CMK (cell line): ENCODE data around the gene MMRN1.
"Not testable (repeated sequence)": the region's sequence is repeated elsewhere in the genome, so short reads cannot be mapped to it uniquely, and the experiment has no call there.

Experiments
- DNase-seq: peaks from one replicate; pipeline ENCODE4 v3.0.0-alpha.2; 2010; ENCODE audit warnings: low read depth

MMRN1 gene, protein sequence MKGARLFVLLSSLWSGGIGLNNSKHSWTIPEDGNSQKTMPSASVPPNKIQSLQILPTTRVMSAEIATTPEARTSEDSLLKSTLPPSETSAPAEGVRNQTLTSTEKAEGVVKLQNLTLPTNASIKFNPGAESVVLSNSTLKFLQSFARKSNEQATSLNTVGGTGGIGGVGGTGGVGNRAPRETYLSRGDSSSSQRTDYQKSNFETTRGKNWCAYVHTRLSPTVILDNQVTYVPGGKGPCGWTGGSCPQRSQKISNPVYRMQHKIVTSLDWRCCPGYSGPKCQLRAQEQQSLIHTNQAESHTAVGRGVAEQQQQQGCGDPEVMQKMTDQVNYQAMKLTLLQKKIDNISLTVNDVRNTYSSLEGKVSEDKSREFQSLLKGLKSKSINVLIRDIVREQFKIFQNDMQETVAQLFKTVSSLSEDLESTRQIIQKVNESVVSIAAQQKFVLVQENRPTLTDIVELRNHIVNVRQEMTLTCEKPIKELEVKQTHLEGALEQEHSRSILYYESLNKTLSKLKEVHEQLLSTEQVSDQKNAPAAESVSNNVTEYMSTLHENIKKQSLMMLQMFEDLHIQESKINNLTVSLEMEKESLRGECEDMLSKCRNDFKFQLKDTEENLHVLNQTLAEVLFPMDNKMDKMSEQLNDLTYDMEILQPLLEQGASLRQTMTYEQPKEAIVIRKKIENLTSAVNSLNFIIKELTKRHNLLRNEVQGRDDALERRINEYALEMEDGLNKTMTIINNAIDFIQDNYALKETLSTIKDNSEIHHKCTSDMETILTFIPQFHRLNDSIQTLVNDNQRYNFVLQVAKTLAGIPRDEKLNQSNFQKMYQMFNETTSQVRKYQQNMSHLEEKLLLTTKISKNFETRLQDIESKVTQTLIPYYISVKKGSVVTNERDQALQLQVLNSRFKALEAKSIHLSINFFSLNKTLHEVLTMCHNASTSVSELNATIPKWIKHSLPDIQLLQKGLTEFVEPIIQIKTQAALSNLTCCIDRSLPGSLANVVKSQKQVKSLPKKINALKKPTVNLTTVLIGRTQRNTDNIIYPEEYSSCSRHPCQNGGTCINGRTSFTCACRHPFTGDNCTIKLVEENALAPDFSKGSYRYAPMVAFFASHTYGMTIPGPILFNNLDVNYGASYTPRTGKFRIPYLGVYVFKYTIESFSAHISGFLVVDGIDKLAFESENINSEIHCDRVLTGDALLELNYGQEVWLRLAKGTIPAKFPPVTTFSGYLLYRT

DNA sequence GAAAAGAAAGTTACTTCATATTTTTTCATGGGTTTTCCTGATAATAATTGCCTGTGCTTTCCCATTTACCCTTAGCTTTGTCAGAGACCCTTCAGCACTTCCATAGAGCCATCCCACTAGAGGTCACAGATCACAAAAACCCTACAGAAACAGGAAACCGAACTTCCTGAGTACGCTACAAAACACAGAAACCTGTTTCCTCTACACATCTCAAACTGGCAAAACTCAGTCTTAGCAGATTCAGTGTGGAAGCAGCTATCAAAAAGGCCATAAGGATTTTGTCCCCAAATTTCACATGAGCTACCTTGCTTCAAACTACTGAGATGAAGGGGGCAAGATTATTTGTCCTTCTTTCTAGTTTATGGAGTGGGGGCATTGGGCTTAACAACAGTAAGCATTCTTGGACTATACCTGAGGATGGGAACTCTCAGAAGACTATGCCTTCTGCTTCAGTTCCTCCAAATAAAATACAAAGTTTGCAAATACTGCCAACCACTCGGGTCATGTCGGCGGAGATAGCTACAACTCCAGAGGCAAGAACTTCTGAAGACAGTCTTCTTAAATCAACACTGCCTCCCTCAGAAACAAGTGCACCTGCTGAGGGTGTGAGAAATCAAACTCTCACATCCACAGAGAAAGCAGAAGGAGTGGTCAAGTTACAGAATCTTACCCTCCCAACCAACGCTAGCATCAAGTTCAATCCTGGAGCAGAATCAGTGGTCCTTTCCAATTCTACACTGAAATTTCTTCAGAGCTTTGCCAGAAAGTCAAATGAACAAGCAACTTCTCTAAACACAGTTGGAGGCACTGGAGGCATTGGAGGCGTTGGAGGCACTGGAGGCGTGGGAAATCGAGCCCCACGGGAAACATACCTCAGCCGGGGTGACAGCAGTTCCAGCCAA lies at the start of gene MMRN1:
Gene MMRN1 (plus strand): TSS at position 206 of the 902 bp plus-strand sequence. CDS start 118 bp downstream, at position 324.
- DNase-seq, result peak; percentile 58

DNA sequence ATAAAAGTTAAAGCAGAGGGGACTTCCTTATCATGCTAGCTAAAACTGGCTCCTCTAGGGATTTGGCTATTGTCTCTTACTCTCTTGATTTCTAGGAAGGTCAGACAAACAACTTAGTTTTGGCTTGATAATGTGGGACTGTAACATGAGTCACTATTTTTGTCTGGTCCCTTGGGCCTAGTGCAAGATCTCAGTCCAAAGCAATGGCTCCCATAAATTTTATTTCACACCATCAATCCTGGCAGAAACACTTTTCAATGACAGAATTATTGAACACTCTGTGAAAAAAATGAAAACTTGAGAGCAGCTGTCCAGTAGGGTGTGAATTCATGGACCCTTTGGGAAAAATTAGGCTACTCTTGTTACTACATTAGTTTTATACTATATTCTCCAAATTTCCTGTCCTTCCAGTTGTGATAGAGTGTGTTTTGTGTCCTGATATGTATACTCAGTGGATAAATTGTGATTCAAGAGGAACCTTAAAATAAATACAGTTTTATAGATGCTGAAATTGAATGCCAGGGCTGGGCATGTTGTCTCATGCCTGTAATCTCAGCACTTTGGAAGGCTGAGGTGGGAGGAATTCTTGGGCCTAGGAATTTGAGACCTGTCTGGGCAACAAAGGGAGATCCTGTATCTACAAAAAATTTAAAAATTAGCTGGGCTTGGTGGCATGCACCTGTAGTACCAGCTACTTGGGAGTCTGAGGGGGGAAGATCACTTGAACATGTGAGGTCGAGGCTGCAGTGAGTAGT lies 46.9 kb upstream of the MMRN1 start:
- DNase-seq, result no peak

DNA sequence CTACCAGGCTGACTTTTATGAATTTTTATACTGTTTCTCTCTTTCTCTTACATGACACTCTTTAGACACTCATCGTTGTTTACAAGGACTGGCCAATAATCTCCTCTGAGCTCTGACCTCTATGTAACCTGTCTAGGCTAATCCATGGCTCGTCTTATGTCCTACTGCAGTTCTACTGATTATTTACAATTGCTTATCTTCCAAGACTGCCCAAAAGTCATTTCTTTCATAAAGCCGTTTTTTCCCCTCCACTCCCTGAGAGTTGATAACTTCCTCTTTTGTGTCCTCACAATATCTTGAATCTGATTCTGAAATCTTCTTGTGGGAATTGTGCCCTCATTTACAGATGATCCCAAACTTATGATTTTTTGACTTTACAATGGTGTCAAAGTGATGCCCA lies 39.4 kb upstream of the MMRN1 start:
- DNase-seq, result no peak

DNA sequence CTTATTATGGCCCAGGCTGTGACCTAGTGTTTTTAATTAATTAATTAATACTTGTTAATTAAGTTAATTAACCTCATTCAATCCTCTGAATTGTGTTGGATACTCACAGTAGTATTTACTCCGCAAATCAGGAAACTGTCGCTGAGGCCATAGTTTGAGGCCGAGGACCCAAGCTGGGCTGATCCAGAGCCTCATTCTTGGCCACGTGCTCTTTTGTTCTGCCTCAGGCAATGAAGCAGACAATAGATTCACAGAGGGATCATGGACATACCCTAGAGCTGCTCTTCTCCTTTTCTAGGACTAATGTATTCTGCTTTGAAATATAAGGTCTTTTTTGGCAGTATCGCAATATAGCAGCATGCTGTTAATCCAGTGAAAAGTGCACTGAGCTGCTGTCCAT lies 33.7 kb upstream of the MMRN1 start:
- no peak for DNase-seq

- no peak for DNase-seq
Measured at GRCh38 chr4:89863533-89863932, 31.1 kb upstream of the MMRN1 start.

DNA sequence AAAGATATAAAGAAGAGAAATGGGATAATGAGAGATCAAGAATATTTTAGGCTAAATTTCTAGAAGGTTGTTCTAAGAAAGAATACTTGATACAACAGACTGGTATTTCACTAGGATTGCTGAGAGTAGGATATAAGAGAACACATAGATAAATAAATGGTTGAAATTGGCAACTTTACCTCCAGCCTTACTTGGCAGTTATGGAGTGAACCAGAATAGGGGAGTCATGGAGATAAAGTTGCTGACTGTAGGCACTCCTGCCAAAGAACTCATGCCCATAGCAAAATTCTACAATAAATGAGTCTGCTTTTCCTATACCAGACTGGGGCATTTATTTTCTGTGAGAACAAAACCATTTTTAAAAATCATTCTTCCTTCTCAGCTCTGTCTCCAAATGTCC lies 26.4 kb upstream of the MMRN1 start:
- DNase-seq, result no peak

- no peak for DNase-seq
Measured at GRCh38 chr4:89868999-89869589, 25.6 kb upstream of the MMRN1 start.

DNA sequence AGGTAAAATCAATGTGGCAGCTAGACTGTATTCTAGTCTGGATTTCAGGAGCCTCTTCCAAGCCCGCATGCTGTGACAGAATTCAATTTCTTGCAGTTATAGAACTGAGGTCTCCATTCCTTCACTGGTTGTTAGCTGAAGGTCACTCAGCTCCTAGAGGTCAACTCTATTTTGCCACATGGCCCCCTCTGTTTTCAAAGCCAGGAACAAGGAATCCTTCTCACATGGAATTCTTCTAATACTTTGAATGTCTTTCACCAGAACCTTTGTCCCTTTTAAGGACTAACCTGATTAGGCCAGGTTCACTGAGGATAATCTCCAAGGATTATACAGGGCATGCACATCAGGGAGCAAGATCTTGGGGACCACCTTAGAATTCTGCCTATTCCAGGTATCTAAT lies 23.4 kb upstream of the MMRN1 start:
- DNase-seq, result no peak

GRCh38 chr4:89876548-89876947 lies 18.1 kb upstream of the MMRN1 start:
- DNase-seq, result no peak

DNA sequence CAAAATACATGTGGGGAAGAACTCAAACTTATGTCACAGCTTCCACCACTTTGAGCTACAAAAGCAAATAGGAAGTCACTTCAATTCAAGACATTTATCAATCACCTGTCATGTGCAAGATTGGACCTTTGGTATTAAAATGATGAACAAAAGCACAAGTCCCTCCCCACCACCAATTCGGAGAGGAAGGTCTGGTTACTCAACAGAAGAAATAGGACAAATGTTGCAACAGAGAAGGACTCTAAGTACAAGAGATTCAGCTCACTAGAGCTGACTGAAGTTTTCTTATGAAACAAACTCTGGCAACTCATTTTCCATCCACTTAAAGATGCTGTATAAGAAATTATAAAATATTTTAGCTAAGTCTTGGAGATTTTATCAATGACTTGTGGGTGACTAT lies 16.0 kb upstream of the MMRN1 start:
- no peak for DNase-seq

DNA sequence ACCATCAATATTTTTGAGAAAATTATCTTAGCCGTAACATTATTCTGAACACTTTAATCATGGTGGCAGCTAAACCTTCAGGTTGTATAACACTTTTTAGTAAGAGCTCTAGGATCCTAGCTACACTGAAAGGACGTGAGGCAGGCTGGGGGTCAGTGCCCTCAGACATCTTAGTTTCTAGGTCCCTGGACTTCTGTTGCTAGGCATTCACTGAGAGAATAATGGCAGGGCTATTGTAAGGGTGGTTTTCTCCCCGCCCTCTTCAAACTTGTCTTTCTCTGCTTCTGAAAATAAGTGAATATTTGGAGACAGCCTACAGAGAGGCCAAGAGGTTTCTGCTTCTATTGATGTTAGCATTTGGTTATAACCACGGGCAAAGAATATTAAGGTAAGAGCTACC lies 15.4 kb upstream of the MMRN1 start:
- no peak for DNase-seq

DNA sequence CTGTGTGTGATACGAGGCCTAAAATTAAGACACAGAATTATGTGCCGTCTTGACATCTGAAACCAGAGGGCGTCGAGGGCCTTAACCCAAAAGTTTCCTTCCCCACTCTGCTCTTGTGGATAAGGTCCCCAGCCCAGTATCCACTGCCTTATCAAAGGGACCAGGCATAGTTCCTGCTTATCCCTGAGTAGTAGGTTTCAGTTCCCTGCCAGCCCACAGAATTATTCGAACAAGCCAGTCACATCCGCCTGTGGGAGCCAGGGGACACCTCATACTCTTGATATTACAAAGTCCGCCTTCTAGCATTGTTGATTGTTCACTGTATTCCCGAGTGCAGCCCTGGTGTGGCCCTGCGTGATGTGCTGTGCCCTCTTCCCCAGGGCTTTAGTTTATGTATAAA lies 5.4 kb upstream of the MMRN1 start:
- peak; percentile 95 for DNase-seq

- DNase-seq, result no peak
Measured at GRCh38 chr4:89897867-89898266, 3.2 kb downstream of the MMRN1 start.

GRCh38 chr4:89898304-89898716 lies 3.7 kb downstream of the MMRN1 start:
- DNase-seq, result no peak

- peak; percentile 51 for DNase-seq
Measured at GRCh38 chr4:89899152-89899551, 4.5 kb downstream of the MMRN1 start.

DNA sequence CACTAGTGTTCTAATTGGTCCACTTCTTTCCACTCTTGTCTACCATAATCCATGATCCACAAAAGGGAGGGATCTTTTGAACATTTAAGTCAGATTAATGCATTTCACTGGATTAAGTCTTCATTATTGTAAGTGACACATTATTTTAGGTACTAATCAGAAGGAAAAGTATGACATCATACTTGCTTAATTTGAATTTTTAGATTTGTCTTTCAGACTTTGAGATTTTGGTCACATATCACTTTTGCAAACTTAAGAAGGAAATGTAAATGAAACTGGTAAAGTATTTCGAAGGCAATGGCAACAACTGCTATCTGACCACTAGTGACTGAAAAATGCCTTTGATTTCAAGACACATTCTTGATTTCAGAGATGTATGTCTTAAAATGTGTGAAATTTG lies 5.2 kb downstream of the MMRN1 start:
- no peak for DNase-seq

DNA sequence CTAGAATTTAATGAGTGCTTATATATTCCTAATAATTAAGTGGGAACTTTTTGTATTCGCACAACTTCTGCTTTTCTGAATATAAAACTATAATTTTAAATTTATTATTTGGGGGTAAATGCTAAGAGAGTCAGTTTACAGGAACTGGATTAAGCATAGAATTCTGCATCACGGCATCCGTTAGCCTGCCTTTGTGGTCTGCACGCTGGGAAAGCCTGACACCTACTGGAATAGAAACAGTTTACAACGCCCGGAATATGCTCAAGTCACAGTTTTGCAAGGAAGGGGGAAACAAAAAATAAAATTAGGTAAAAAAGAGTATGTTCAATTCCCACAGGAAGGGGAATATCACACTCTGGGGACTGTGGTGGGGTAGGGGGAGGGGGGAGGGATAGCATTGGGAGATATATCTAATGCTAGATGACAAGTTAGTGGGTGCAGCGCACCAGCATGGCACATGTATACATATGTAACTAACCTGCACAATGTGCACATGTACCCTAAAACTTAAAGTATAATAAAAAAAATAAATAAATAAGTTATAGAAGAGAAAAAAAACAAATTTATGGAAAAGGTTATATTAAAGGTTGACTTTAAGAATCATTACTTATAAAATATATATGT lies 7.3 kb downstream of the MMRN1 start:
- DNase-seq, result not testable (repeated sequence)

- DNase-seq, result no peak
Measured at GRCh38 chr4:89904524-89904923, 9.9 kb downstream of the MMRN1 start.

DNA sequence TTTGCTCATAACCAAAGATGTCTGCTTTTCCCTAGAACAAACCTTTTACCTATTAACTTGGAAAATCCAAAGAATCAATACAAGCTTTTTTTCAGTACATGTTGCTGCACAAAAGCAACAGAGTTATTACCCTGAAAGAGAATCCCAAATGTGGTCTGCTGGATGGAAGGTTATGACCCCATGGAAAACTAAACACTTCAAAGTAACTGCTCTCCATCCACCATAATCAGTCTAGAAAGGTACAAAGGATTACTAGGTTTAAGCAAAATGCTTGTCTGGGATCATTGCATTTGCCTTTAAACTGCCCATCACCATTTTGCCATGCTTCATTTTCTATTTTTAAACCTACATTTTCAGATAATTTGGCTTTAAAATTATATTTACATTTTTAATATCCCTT lies 11.7 kb downstream of the MMRN1 start:
- DNase-seq, result no peak
